Measurements from ENCODE around the gene ABCA1.

- TF ChIP-seq CTCF (IDR thresholded peaks at IDR 0.05; ENCODE audit: insufficient read depth, low read length, poor library complexity, severe bottlenecking) (no peak), EZH2phosphoT487 (conservative IDR thresholded peaks at IDR 0.05; ENCODE audit: low read length) (no peak)
Measured at GRCh38 chr9:104868687-104869404, 59.1 kb downstream of the ABCA1 start.

Measured in SU-DHL-6 (cell line).